IPS-18a (cell line): ENCODE data around the gene EPHA2.
"Not testable (repeated sequence)": the region's sequence is repeated elsewhere in the genome, so short reads cannot be mapped to it uniquely, and the experiment has no call there.

Experiments
- H3K27ac ChIP-seq: one replicate; pipeline ENCODE4 v1.5.1; 2013; ENCODE audit warnings: low read length
- H3K27me3 ChIP-seq: one replicate; pipeline ENCODE4 v1.6.1; 2013; ENCODE audit warnings: mild to moderate bottlenecking, low read length; ENCODE audit not compliant: control insufficient read depth, insufficient read depth
- H3K36me3 ChIP-seq: one replicate; pipeline ENCODE4 v1.6.1; 2013; ENCODE audit warnings: low read depth, low read length; ENCODE audit not compliant: control insufficient read depth
- H3K4me1 ChIP-seq: one replicate; pipeline ENCODE4 v1.6.1; 2013; ENCODE audit warnings: low read depth, low read length; ENCODE audit not compliant: control insufficient read depth
- H3K4me3 ChIP-seq: one replicate; pipeline ENCODE4 v1.5.1; 2013; ENCODE audit warnings: low read length
- H3K9ac ChIP-seq: one replicate; pipeline ENCODE4 v1.6.1; 2013; ENCODE audit warnings: mild to moderate bottlenecking, low read length, moderate library complexity
- H3K9me3 ChIP-seq: one replicate; pipeline ENCODE4 v1.6.1; 2013; ENCODE audit warnings: low read depth, low read length; ENCODE audit not compliant: control insufficient read depth

EPHA2 gene

DNA sequence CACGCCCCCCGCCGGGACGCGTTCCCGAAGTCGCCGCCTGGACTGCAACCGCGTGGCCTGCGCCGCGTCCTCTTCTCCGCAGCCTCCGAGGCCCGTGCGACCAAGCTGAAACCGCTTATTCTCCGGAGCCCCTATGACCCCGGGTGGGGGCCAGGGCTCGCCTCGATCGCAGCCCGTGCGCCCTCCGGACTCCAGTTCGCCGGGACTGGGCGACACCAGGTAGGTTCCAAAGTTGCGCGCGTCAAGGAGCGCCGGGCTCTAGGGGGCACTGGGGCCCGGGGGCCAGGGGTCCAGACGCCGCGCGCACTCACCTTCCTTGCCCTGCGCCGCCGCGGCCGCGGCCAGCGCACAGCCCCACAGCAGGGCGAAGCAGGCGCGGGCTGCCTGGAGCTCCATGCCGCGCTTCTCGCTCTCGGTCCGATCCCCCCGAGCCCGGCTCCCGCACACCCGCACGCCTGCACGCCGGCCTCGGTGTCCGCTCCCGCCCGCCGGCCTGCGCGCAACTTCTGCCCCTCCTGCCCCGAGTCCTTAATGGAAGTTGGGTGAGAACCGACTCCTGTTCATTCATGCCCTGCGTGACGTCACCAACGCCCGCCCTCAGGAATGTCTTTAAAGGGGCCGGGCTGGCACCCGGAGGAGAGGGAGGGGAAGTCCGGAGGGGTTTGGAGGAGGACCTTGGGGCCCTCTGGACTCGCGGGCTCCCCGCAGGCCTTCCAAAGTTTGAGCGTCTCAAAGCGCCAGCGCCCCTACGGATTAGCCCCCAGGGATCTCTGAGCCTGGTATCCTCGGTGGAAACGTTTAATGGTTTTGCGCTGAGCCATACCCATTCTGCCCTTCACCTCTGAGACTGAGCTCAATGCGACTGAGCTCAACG, at the start of gene EPHA2:
TSS of gene EPHA2 (minus strand) at position 533 of the 874 bp plus-strand sequence. CDS start at position 396, 137 bp downstream.
- H3K4me3 ChIP-seq, result peak within 1 kb of the TSS; percentile 82
- peaks cover 34% of the 10 kb centered on the region for H3K4me1 ChIP-seq
- H3K9ac ChIP-seq, result peak within 1 kb of the TSS; percentile 71
- H3K36me3 ChIP-seq, result no peaks in the 10 kb centered on the region
- peak within 1 kb of the TSS; percentile 11 for H3K27ac ChIP-seq
- H3K27me3 ChIP-seq, result peaks cover 13% of the 10 kb centered on the region
- H3K9me3 ChIP-seq, result no peaks in the 10 kb centered on the region

DNA sequence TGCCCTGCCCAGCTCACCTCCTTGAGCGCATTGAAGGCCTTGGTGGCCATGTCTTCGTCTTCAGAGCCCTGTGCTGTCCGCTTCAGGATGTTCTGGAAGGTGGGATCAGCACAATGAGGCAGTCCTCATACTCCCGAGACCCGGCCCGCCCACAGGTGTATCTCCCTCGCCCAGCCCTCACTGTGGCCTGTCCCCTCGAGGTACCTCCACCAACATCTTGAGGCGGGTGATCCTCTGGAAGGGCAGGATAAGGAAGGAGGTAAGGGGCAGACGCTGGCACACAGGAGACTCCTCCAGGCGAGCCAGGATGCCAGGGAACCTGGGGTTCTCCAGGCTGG, 49.4 kb upstream of the EPHA2 start:
- Histone ChIP-seq H3K9ac (no peak overlapping the region), H3K4me3 (no peak overlapping the region), H3K36me3 (peaks cover 12% of the 10 kb centered on the region), H3K27me3 (no peaks in the 10 kb centered on the region), H3K27ac (no peak overlapping the region), H3K4me1 (peaks cover under 1% of the 10 kb centered on the region), H3K9me3 (no peaks in the 10 kb centered on the region)

DNA sequence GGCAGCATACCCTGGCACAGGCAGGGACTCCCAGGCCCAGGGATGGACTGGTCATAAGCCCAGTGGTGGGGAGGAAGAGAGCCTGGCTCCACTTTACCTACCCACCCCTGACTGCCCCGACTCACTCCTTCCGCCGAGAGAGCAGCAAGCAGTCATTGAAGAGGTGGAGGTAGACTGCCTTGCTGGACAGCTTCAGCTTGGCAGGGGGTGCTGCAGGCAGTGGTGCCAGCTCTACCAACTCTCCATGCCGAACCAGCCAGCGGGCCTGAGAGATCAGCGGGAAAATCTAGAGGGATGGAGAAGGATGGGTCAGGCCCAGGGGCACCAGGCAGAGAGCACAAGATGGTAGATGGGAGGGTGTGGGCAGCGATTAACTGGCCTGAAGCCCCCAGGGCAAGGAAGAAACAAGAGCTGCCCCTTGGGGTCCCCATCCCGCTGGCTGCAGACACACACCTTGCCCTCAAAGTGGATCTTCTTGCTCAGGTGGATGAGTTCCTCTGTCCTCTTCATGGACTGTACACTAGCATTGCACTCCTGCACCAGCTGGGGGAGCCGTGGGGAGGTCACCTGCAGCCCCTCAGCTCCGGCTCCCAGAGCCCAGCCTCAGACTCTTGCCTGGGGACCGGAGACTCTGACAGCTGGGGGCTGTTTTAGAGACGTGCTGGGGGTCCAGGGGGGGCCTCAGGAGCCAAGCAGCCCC, 48.9 kb upstream of the EPHA2 start:
- Histone ChIP-seq H3K9ac (no peak overlapping the region), H3K4me3 (no peak overlapping the region), H3K27ac (no peak overlapping the region)

DNA sequence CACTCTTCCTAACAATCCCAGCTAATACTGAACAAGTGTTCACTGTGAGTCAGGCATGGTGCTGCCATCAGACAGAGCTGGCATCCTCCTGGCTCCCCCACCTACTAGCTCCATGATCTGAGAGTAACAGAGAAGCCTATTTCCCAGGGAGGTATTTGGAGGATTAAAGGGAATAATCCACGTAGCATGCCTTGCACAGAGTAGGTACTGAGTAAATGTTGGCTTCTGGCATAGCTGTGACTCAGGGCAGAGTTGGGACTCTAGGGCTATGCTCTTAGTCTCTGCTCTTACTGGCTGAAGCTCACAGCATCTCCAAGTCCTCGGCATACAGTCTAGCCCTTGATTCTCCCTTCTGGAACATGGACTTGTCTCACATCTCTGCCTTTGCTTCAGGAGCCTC, 48.3 kb upstream of the EPHA2 start:
- Histone ChIP-seq H3K9me3 (no peaks in the 10 kb centered on the region), H3K9ac (no peak overlapping the region), H3K36me3 (peaks cover 12% of the 10 kb centered on the region), H3K27me3 (no peaks in the 10 kb centered on the region), H3K4me3 (no peak overlapping the region), H3K27ac (no peak overlapping the region), H3K4me1 (no peaks in the 10 kb centered on the region)

More for the DNA sequence above, 48.9 kb upstream of the EPHA2 start:
- peaks cover 12% of the 10 kb centered on the region for H3K36me3 ChIP-seq
- no peaks in the 10 kb centered on the region for H3K27me3 ChIP-seq
- no peaks in the 10 kb centered on the region for H3K9me3 ChIP-seq
- no peaks in the 10 kb centered on the region for H3K4me1 ChIP-seq

DNA sequence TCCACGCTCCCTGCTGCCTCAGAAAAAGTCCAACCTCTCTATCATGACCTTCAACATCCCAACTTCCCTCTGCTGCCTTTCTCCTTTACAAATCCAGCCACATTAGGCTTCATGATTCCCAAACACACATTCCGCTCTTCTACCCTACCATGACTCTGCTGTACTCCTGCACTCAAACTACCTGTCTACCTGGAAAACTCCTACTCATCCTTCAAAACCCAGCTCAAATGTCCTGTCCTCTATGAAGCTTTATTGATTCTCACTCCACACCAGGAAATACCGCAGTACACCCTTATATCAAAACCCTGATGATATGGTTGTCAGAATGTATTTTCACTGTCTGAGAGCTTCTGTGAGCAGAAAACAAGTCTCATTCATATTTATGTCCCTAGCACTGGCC, 47.7 kb upstream of the EPHA2 start:
- Histone ChIP-seq H3K9me3 (no peaks in the 10 kb centered on the region), H3K27ac (no peak overlapping the region), H3K9ac (no peak overlapping the region), H3K4me3 (no peak overlapping the region), H3K4me1 (no peaks in the 10 kb centered on the region), H3K36me3 (peaks cover 12% of the 10 kb centered on the region), H3K27me3 (no peaks in the 10 kb centered on the region)

DNA sequence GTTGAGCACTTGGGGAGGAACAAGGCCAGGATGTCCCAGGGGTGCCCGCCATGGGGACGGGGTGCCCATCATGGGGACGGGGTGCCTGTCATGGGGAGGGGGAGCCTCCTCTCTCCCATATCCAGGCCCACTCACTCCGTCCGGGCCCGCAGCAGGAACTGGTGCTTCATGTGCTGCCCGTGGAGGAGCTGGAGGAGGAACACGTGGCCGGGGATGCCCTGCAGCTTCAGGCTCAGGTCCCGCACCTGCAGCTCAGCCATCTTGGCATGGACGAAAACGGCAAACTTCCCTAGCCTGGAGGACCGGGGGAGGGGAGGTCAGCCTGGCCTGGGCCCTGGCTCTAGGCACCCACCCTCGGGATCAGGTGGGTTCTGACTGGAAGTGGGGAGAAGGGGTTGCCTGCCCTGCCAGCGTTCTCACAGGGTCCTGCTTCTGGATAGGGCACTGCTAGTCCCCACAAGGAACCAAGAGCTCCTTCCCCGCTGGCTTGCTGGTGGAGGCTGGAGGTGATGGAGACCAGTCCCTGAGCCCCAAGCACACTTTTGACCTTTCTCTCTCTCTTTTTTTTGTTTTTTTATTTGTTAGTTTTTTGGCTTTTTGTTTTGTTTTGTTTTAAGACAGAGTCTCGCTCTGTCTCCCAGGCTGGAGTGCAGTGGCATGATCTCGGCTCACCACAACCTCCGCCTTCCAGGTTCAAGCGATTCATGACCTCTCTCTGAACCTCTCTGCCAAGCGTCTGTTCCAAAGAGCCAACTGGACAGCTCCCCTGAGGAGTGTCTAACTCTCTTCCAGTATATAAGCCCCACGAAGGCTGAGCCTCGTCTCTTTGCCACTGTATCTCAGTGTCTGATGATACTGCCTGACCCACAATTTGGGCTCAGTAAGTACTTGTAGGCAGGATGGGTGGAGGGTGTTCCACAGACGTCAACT, 46.7 kb upstream of the EPHA2 start:
- no peak overlapping the region for H3K27ac ChIP-seq
- no peak overlapping the region for H3K4me3 ChIP-seq
- H3K4me1 ChIP-seq, result no peaks in the 10 kb centered on the region
- H3K36me3 ChIP-seq, result peaks cover 12% of the 10 kb centered on the region
- no peak overlapping the region for H3K9ac ChIP-seq
- no peaks in the 10 kb centered on the region for H3K27me3 ChIP-seq
- H3K9me3 ChIP-seq, result no peaks in the 10 kb centered on the region

DNA sequence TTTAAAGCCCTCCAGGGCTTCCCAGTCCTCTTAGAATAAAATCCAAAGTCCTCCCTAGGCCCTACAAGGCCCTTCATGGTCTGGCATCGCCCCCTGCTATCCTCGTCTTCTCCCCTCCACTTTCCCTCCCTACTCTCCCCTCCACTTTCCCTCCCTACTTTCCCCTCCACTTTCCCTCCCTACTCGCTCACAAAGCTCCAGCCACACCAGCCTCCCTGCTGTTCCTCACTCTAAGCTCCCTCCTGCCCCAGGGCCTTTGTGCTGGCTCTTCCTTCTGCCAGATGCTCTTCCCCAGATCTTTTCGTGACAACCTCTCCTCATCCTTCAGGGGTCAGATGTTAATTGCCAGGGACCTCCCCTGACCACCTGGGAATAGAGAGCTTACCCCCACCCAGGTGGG, 43.8 kb upstream of the EPHA2 start:
- Histone ChIP-seq H3K9me3 (no peaks in the 10 kb centered on the region), H3K9ac (no peak overlapping the region), H3K27me3 (no peaks in the 10 kb centered on the region), H3K4me3 (no peak overlapping the region), H3K4me1 (no peaks in the 10 kb centered on the region), H3K36me3 (peaks cover 12% of the 10 kb centered on the region), H3K27ac (no peak overlapping the region)

DNA sequence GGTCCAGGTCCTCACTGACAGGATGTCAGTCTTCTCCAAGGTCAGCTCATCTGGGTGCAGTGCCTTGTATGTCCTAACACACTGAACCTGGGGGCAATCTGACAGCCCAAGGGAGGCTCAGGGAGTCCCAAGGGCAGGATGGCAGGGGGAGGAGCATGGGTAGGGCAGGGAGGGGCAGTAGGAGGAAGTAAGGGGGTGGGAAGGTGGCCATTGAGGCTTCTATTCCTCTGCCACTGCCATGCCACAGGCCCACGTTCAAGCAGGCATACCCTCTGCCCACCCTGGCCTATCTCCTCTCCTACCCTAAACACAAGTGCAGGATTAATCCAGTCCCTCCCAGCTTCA, 43.3 kb upstream of the EPHA2 start:
- H3K9me3 ChIP-seq, result no peaks in the 10 kb centered on the region
- H3K4me1 ChIP-seq, result no peaks in the 10 kb centered on the region
- H3K27ac ChIP-seq, result no peak overlapping the region
- H3K36me3 ChIP-seq, result peaks cover 9% of the 10 kb centered on the region
- no peak overlapping the region for H3K4me3 ChIP-seq
- no peaks in the 10 kb centered on the region for H3K27me3 ChIP-seq
- H3K9ac ChIP-seq, result no peak overlapping the region

DNA sequence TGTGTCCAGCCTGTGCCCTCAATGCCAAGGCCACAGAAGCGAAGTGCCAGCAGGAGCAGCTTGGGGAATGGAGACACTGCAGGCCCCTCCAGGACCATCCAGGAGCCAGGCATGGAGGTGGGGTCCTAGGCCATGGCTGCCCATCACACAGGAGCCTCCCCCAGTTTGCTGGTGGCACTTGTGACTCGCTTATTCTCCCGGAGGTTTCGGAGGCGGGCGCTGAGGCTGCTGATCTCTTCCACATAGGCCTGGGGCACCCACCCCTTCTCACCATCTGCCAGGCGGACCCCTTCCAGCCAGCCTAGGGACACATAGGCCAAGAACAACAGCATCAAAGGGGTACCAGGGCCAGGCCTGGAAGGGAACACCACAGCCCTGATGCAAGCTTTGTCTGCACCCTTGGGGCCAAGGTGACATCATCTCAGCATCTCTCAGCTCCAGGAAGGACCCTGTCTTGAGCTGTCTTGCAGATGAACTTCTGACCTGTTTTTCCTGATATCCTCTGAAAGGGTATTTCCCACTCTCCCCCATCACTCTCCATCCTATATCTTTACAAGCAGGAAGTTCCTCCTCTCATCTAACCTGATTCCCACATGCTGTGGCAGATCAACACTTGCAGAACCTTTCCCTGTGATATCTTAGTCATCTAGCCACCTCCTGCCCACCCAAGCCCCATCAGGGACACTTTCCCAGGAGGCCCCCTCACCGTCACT, 42.7 kb upstream of the EPHA2 start:
- peaks cover 6% of the 10 kb centered on the region for H3K36me3 ChIP-seq

DNA sequence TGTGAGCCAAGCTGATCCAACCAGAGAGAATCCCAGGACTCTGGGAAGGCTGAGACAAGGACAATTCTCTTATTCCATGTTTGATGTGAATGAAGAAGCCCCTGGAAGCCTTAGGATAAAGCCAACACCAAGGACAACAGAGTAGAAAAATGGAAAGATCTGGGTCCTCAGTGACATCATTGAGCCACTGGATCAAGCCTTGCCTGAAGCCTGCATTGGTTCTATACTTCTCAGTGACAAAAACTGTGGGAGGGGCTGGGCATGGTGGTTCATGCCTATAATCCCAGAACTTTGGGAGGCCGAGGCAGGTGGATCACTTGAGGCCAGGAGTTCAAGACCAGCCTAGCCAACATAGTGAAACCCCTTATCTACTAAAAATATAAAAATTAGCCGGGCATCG, 41.0 kb upstream of the EPHA2 start:
- Histone ChIP-seq H3K27ac (no peak overlapping the region), H3K9ac (no peak overlapping the region), H3K4me3 (no peak overlapping the region), H3K4me1 (no peaks in the 10 kb centered on the region), H3K27me3 (no peaks in the 10 kb centered on the region), H3K36me3 (no peaks in the 10 kb centered on the region), H3K9me3 (no peaks in the 10 kb centered on the region)

More for the DNA sequence above, 42.7 kb upstream of the EPHA2 start:
- H3K4me1 ChIP-seq, result no peaks in the 10 kb centered on the region
- no peaks in the 10 kb centered on the region for H3K27me3 ChIP-seq
- no peak overlapping the region for H3K4me3 ChIP-seq
- H3K27ac ChIP-seq, result no peak overlapping the region
- no peak overlapping the region for H3K9ac ChIP-seq
- no peaks in the 10 kb centered on the region for H3K9me3 ChIP-seq

DNA sequence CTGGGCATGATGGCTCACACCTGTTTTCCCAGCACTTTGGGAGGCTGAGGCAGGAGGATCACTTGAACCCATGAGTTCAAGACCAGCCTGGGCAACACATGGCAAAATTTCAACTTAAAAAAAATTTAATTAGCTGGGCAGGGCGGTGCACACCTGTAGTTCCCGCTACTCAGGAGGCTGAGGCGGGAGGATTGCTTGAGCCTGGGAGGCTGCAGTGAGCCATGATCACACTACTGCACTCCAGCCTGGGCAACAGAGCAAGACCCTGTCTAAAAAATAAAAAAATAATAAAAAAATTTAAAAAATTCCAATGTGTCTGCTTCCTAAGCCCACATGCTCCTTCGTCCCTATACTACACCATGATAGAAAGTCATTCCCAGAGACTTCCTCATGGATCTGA, 40.3 kb upstream of the EPHA2 start:
- H3K9ac ChIP-seq, H3K9me3 ChIP-seq, H3K36me3 ChIP-seq, H3K27ac ChIP-seq, H3K4me1 ChIP-seq, H3K27me3 ChIP-seq, H3K4me3 ChIP-seq: not testable (repeated sequence)
